A673 (cell line): Measurements from ENCODE around the gene ESPL1. TPM values are rescaled to one million over a fixed set of nuclear protein-coding genes. Genes with fewer than 3 reads are reported as not detected.

ENCODE experiments used
- BruUV-seq: library from RNA; stranded (reverse); fragments of 400-500 nt; replicated peaks from 2 replicates; lab custom pipeline; 2021; lab: Mats Ljungman, UMichigan
- CTCF ChIA-PET: fragments of 300-600 bp; sonication (Branson Sonifier 250); formaldehyde crosslinking; loops from one replicate; lab custom pipeline; 2022; ENCODE audit warnings: antibody characterized with exemption; lab: Charles Lee
- POLR2A ChIA-PET: fragments of 300-600 bp; sonication (Branson Sonifier 250); formaldehyde crosslinking; loops from one replicate; lab custom pipeline; 2022; ENCODE audit warnings: antibody characterized with exemption; ENCODE audit not compliant: low non-redundant PET; lab: Charles Lee
- DNase-seq: peaks from one replicate; pipeline ENCODE4 v3.0.0-alpha.2; 2015; ENCODE audit warnings: low spot score
- H3K27ac ChIP-seq: fragments of 200-600 bp; sonication (generic); 2 replicates; pipeline ENCODE4 v1.5.1; 2016; ENCODE audit warnings: mixed run types, low read depth, mild to moderate bottlenecking, mixed read lengths, antibody characterized with exemption, low read length; ENCODE audit not compliant: poor library complexity, severe bottlenecking
- H3K27me3 ChIP-seq: fragments of 200-600 bp; sonication (generic); replicated peaks from 2 replicates; pipeline ENCODE4 v1.6.1; 2017; ENCODE audit warnings: mixed run types, low read depth, mild to moderate bottlenecking, mixed read lengths, antibody characterized with exemption, low read length; ENCODE audit not compliant: insufficient read depth, poor library complexity
- H3K36me3 ChIP-seq: fragments of 200-600 bp; sonication (generic); 2 replicates; pipeline ENCODE4 v1.6.1; 2016; ENCODE audit warnings: mixed run types, mild to moderate bottlenecking, mixed read lengths, antibody characterized with exemption, low read length; ENCODE audit not compliant: insufficient read depth, poor library complexity, severe bottlenecking
- H3K4me1 ChIP-seq: fragments of 200-600 bp; sonication (generic); 2 replicates; pipeline ENCODE4 v1.6.1; 2017; ENCODE audit warnings: mixed run types, mild to moderate bottlenecking, mixed read lengths, antibody characterized with exemption, low read length; ENCODE audit not compliant: insufficient read depth, poor library complexity, severe bottlenecking
- H3K4me3 ChIP-seq: fragments of 200-600 bp; sonication (generic); 2 replicates; pipeline ENCODE4 v1.5.1; 2016; ENCODE audit warnings: low read depth, mixed run types, mild to moderate bottlenecking, mixed read lengths, low read length; ENCODE audit not compliant: poor library complexity, severe bottlenecking
- H3K9me3 ChIP-seq: fragments of 200-600 bp; sonication (generic); 2 replicates; pipeline ENCODE4 v1.6.1; 2016; ENCODE audit warnings: mixed run types, low read depth, mild to moderate bottlenecking, mixed read lengths, antibody characterized with exemption, low read length; ENCODE audit not compliant: poor library complexity, severe bottlenecking
- CTCF ChIP-seq: fragments of 300-800, 200-600 bp; sonication (generic); conservative IDR thresholded peaks from 2 replicates; pipeline ENCODE4 v1.5.1; 2017; ENCODE audit warnings: low read depth, mild to moderate bottlenecking, antibody characterized with exemption, low read length, moderate library complexity, mixed read lengths
- EZH2 ChIP-seq: fragments of 200-600 bp; sonication (generic); IDR thresholded peaks from 2 replicates; pipeline ENCODE4 v1.6.1; 2017; ENCODE audit warnings: borderline replicate concordance, low read depth, mild to moderate bottlenecking, mixed read lengths, antibody characterized with exemption, low read length; ENCODE audit not compliant: poor library complexity, severe bottlenecking
- intact Hi-C: fragments of 100-400 bp; cut with micrococcal nuclease; formaldehyde crosslinking; loops from one replicate; pipeline ENCODE4 v1.10.0; 2022; ENCODE audit not compliant: unreplicated experiment
- total RNA-seq: library from RNA; stranded (reverse); gene quantifications from 2 replicates; pipeline ENCODE4 v1.2.3, GENCODE V29; 2021

Gene ESPL1
- total RNA-seq, 1 experiment from 2014 or later: 99.1 TPM

GRCh38 chr12:53231671-53231920, 36.5 kb upstream of the ESPL1 start:
- no TSS peak for BruUV-seq
- POLR2A ChIA-PET: no interaction called here
- no peak overlapping the region for H3K27ac ChIP-seq

GRCh38 chr12:53231921-53232645, 36.0 kb upstream of the ESPL1 start, which contains the start of gene RARG:
Gene RARG, minus strand, starts transcription at chr12:53232209. Its CDS starts 4,664 bp downstream, at chr12:53227545.
- ChIA-PET POLR2A (no interaction called here), CTCF (no interaction called here)
- Histone ChIP-seq H3K4me1 (peaks cover 25% of the 10 kb centered on the region), H3K4me3 (peak within 1 kb of the TSS; percentile 50), H3K27me3 (no peaks in the 10 kb centered on the region), H3K27ac (no peak within 1 kb of the TSS), H3K36me3 (no peaks in the 10 kb centered on the region), H3K9me3 (no peaks in the 10 kb centered on the region)
- intact Hi-C loops: no loop called here
- no peak for TF ChIP-seq EZH2
- TF ChIP-seq CTCF: no peak
- peak; percentile 52 for DNase-seq
- no TSS peak for BruUV-seq

More at GRCh38 chr12:53231671-53231920, 36.5 kb upstream of the ESPL1 start:
- H3K27me3 ChIP-seq: no peaks in the 10 kb centered on the region
- intact Hi-C loops: no loop called here
- H3K4me3 ChIP-seq: peak overlapping the region; percentile 50
- no peak for TF ChIP-seq EZH2
- no peak for TF ChIP-seq CTCF
- no peaks in the 10 kb centered on the region for H3K9me3 ChIP-seq
- peaks cover 25% of the 10 kb centered on the region for H3K4me1 ChIP-seq
- H3K36me3 ChIP-seq: no peaks in the 10 kb centered on the region
- no peak for DNase-seq
- CTCF ChIA-PET: no interaction called here

- no peak for TF ChIP-seq EZH2
- no peak for TF ChIP-seq CTCF
- ChIA-PET POLR2A (no interaction called here), CTCF (no interaction called here)
- intact Hi-C loops: no loop called here
- no TSS peak for BruUV-seq
- no peak overlapping the region for H3K27ac ChIP-seq
- no peak for DNase-seq
- peak overlapping the region; percentile 35 for H3K4me3 ChIP-seq
- peaks cover 25% of the 10 kb centered on the region for H3K4me1 ChIP-seq
- H3K36me3 ChIP-seq: no peaks in the 10 kb centered on the region
- no peaks in the 10 kb centered on the region for H3K9me3 ChIP-seq
- H3K27me3 ChIP-seq: no peaks in the 10 kb centered on the region
Measured at GRCh38 chr12:53232646-53233461, 35.2 kb upstream of the ESPL1 start.
